Activated naive CD4-positive, alpha-beta T cell (primary cell): ENCODE results near the gene NAA50.

ENCODE experiments used
- DNase-seq, 4 experiments: peaks; one replicate each; lab custom pipeline; 2025; lab: John Stamatoyannopoulos, UW

Gene NAA50

DNA sequence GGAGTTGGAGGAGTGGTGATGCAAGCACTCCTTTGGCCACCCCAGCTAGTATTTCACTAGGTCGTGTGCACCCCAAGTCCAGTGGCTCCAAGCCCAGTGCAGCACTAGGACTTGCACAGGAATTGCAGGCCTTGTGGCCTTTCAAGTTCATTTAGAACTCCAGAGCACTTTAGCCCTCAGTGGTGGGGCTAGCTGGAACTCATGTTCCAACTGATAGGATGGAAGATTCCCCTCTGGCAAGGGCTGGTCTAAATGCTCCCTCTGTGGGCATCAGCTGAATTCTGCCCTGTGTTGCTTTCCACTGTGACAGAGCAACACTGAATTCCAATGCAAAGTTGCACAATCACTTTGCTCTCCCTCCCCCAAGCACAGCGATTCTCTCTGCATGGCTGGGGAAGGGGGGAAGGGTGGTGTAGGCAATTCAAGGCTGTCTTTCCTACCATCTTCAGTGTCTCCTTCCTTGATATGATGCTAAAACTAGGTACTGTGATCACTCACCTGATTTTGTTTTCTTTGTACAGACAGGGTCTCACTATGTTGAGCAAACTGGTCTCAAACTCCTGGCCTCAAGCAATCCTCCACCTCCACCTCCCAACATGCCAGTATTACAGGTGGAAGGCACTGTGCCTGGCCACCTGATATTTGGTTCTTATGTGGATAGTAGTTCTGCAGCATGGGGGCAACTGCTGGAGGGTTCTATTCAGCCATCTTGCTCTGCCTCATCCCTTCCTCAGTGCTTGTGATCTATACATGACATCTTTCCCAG is 59.9 kb downstream of the NAA50 start:
- no peak for DNase-seq

DNA sequence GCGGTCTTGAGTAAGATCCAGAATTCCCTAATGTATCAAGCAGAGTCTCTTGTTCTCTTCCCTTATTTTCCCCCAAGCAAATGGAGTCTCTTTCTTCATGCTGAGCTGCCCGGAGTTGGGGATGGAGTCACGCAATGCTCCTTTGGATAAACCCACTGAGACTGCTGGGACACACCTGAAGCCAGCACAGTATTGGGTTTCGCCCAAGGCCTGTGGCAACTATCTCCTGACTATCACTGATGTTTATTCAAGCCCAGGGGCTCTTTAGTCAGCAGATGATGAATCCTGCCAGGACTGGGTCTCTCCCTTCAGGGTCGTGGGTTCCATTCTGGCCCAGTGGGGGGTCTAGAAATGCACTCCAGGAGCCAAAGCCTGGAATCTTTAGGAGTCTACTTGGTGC is 60.9 kb downstream of the NAA50 start:
- no peak for DNase-seq

DNA sequence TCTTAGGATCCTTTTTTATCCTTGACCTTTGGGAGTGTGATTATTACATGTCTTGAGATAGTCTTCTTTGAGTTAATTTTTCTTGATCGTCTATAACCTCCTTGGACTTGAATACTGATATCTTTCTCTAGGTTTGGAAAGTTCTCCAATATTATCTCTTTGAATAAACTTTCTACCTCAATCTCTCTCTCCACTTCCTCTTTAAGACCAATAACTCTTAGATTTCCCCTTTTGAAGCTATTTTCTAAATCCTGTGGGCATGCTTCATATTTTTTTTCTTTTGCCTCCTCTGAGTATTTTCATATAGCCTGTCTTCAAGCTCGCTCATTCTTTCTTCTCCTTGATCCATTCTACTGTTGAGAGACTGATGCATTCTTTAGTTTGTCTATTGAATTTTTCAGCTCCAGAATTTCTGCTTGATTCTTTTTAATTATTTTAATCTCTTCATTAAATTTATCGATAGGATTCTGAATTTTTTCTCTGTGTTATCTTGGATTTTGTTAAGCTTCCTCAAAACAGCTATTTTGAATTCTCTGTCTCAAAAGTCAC is 61.7 kb downstream of the NAA50 start:
- no peak for DNase-seq

DNA sequence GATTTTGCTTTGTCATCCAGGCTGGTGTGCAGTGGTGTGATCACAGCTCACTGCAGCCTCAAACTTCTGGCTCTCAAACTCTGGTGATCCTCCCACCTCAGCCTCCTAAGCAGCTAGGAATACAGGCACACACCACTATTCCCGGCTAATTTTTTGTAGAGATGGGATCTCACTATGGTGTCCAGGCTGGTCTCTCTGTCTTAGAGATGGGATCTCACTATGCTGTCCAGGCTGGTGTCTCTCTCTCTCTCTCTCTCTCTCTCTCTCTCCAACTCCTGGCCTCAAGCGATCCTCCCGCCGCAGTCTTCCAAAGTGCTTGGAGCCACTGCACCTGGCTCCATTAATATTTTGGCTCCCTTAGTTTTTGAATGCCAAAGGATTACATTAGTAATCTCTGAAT is 67.3 kb downstream of the NAA50 start:
- DNase-seq, result no peak

DNA sequence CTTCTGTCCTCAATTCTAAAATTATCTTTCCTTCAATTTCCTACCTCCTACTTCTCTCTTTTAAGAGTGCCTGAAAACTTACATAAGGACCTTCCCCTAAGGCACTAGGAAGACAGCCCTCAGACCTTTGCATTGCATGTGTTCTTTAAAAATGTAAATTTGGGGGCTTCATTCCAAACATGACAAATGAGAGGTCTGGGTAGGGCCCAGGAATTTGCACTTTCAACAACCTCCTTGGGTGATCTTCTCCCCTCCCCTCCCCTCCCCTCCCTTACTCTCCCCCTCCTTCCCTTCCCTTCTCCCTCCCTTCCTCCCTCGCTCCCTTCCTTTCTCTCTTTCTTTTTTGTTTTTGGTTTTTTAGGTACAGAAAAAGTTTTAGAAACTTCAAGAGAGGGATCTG is 68.3 kb downstream of the NAA50 start:
- no peak for DNase-seq

DNA sequence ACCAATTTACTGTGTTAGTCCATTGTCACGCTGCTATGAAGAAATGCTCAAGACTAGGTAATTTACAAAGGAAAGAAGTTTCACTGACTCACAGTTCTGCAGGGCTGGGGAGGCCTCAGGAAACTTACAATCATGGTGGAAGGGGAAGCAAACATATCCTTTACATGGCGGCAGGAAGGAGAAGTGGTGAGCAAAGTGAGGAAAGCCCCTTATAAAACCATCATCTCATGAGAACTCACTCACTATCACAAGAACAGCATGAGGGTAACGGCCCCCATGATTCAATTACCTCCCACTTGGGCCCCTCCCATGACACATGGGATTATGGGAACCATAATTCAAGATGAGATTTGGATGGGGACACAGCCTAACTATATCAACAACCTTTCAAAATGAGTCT is 69.8 kb downstream of the NAA50 start:
- no peak for DNase-seq

DNA sequence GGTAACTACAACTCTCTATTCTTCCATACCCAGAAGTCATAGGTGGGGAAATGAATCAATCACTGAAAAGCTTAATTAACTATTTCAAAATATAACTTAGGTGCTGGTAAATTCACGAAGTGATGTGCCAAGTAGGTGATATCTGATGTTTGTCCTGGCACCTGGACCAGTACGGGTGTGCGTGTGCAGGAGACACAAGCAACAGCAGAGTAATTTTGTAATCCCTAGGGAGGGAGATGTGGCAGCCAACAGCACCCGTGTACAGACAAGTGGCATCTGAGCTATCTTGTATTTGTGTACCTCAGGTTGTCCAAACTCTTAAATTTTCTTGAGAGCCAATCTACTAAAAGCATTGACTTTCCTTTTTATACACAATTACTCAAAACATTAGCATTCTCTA is 72.5 kb downstream of the NAA50 start:
- no peak for DNase-seq

DNA sequence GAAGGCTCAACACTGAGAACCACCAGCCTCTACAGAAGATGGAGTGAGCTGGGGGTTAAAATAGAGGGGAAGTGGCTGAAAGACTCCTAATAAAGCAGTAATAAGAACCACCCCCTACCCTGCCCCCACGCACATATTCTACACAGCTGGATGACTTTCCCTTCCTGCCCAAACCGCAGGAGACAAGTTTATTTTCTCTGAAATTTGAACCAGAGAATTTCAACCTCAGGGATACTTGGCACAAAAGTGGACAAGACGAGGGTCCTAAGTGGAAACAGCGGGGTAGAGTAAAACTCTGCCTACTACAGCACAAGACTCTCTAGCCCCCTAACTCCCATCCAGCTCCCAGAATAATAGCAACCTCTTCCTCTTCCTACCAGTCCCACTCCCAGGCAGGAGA is 78.0 kb downstream of the NAA50 start:
- DNase-seq, result no peak
